K562 (cell line): ENCODE measurements around the gene SORCS2. TPM values are rescaled to one million over a fixed set of nuclear protein-coding genes. Genes with fewer than 3 reads are reported as not detected.

Experiments
- ATAC-seq: fragments of 200-7000 bp; cut with Tn5 transposase; 3 replicates; pipeline ENCODE4 v1.9.1; 2020; ENCODE audit warnings: moderate library complexity
- BruUV-seq: library from RNA; stranded (reverse); fragments of 400-500 nt; replicated peaks from 2 replicates; lab custom pipeline; 2021; lab: Mats Ljungman, UMichigan
- CTCF ChIA-PET: fragments of 300-600 bp; formaldehyde crosslinking; extraction: SDS; loops from one replicate; lab custom pipeline; 2021; ENCODE audit warnings: low intra/inter-chr PET ratio; lab: Yijun Ruan, JAX
- POLR2A ChIA-PET: fragments of 300-600, 350-650 bp; sonication (Branson Sonifier 250); formaldehyde crosslinking; extraction: SDS; loops from one replicate; lab custom pipeline; 2021; ENCODE audit warnings: antibody characterized with exemption, inconsistent platforms; lab: Yijun Ruan, JAX
- DNase-seq, 4 experiments: peaks; one replicate each; pipeline versions ENCODE4 v3.0.0 to v3.0.0-alpha.2; 2011 to 2018; ENCODE audit warnings: low spot score in 3 of 4, mixed read lengths in 3 of 4; ENCODE audit errors: extremely low read depth in 1 of 4
- FAIRE-seq: peaks from 2 replicates; lab custom pipeline; 2011; peaks lifted over from hg19 to GRCh38; lab: Jason Lieb, UNC
- H2AFZ ChIP-seq: 2 replicates; pipeline ENCODE4 v1.6.0; 2011; ENCODE audit warnings: low read depth, low read length, control low read depth, inconsistent platforms
- H3K27ac ChIP-seq: fragments of 200-600 bp; 3 replicates; pipeline ENCODE4 v1.8.0; 2011; ENCODE audit warnings: low read depth, mild to moderate bottlenecking, control low read depth, inconsistent platforms, low read length, moderate library complexity, mixed read lengths; ENCODE audit errors: extremely low read depth
- H3K27me3 ChIP-seq, 2 experiments: fragments of 300-600 bp in 1 of 2; 2 replicates in 1 of 2; 3 replicates in 1 of 2; pipeline versions ENCODE4 v1.6.0 to v1.8.0; 2011; ENCODE audit warnings: inconsistent platforms in 2 of 2, low read length in 2 of 2, mild to moderate bottlenecking in 1 of 2, mixed read lengths in 1 of 2, moderate library complexity in 1 of 2; ENCODE audit not compliant: control insufficient read depth in 2 of 2, insufficient read depth in 2 of 2
- H3K36me3 ChIP-seq: fragments of 300-600 bp; 3 replicates; pipeline ENCODE4 v1.8.0; 2011; ENCODE audit warnings: mild to moderate bottlenecking, low read length, inconsistent platforms; ENCODE audit not compliant: control insufficient read depth, insufficient read depth
- H3K4me1 ChIP-seq, 2 experiments: fragments of 200-600 bp in 1 of 2; replicated peaks in 1 of 2; 2 replicates in 1 of 2; 3 replicates in 1 of 2; pipeline versions ENCODE4 v1.5.1 to v1.8.0; 2011; ENCODE audit warnings: inconsistent platforms in 2 of 2, low read length in 2 of 2, mild to moderate bottlenecking in 1 of 2, mixed read lengths in 1 of 2, moderate library complexity in 1 of 2; ENCODE audit not compliant: control insufficient read depth in 2 of 2, insufficient read depth in 2 of 2
- H3K4me2 ChIP-seq: 2 replicates; pipeline ENCODE4 v1.6.1; 2011; ENCODE audit warnings: low read length, control low read depth, inconsistent platforms, mixed read lengths; ENCODE audit not compliant: insufficient read depth
- H3K4me3 ChIP-seq: fragments of 200-600 bp; sonication (generic), shearing (Covaris generic); 2 replicates; pipeline ENCODE4 v1.5.1; 2016; ENCODE audit warnings: control low read depth, inconsistent platforms
- H3K79me2 ChIP-seq: fragments of 200-600 bp; 3 replicates; pipeline ENCODE4 v1.8.0; 2011; ENCODE audit warnings: low read length, inconsistent platforms; ENCODE audit not compliant: control insufficient read depth, insufficient read depth
- H3K9ac ChIP-seq, 2 experiments: 2 replicates each; pipeline versions ENCODE4 v1.6.0 to v1.6.1; 2011; ENCODE audit warnings: low read depth in 2 of 2, low read length in 2 of 2, control low read depth in 1 of 2, inconsistent platforms in 1 of 2, mild to moderate bottlenecking in 1 of 2, mixed read lengths in 1 of 2; ENCODE audit not compliant: insufficient read depth in 1 of 2
- H3K9me1 ChIP-seq: one replicate; pipeline ENCODE4 v1.6.0; 2011; ENCODE audit warnings: inconsistent platforms, mild to moderate bottlenecking, low read length, moderate library complexity; ENCODE audit not compliant: control insufficient read depth, insufficient read depth
- H3K9me3 ChIP-seq: replicated peaks from 2 replicates; pipeline ENCODE4 v1.5.1; 2011; ENCODE audit warnings: low read depth, low read length, inconsistent platforms; ENCODE audit not compliant: control insufficient read depth, insufficient read depth
- H4K20me1 ChIP-seq: replicated peaks from 2 replicates; pipeline ENCODE4 v1.6.1; 2011; ENCODE audit warnings: low read length, inconsistent platforms, mixed read lengths; ENCODE audit not compliant: control insufficient read depth, insufficient read depth
- ATF7 ChIP-seq: fragments of 450-650 bp; IDR thresholded peaks from 2 replicates; pipeline ENCODE4 v1.7.1; 2014; ENCODE audit warnings: mild to moderate bottlenecking, moderate library complexity
- BDP1 ChIP-seq: IDR thresholded peaks from 3 replicates; pipeline ENCODE4 v1.6.1; 2011; ENCODE audit not compliant: insufficient read length, insufficient read depth
- BRF1 ChIP-seq: IDR thresholded peaks from 3 replicates; pipeline ENCODE4 v1.6.1; 2011; ENCODE audit warnings: borderline replicate concordance, mild to moderate bottlenecking; ENCODE audit not compliant: insufficient read length; ENCODE audit errors: extremely low read depth
- CAMTA2 ChIP-seq: fragments of 250-450 bp; sonication (Bioruptor Pico); conservative IDR thresholded peaks from 2 replicates; pipeline ENCODE4 v1.5.1; 2022
- HDAC3 ChIP-seq: fragments of 450-650 bp; IDR thresholded peaks from 2 replicates; pipeline ENCODE4 v1.6.1; 2018; ENCODE audit warnings: borderline replicate concordance, mild to moderate bottlenecking, moderate library complexity; ENCODE audit not compliant: partially characterized antibody
- KAT7 ChIP-seq: sonication (generic); formaldehyde crosslinking; IDR thresholded peaks from 2 replicates; pipeline ENCODE4 v1.8.0; 2022; ENCODE audit warnings: missing genetic modification reagents, mild to moderate bottlenecking, borderline replicate concordance
- KLF6 ChIP-seq: fragments of 250-450 bp; sonication (Bioruptor Pico); IDR thresholded peaks from 2 replicates; pipeline ENCODE4 v1.4.0; 2020; ENCODE audit warnings: mild to moderate bottlenecking, moderate library complexity, borderline replicate concordance
- L3MBTL2 ChIP-seq: fragments of 450-650 bp; IDR thresholded peaks from 2 replicates; pipeline ENCODE4 v1.6.1; 2016; ENCODE audit warnings: mild to moderate bottlenecking, moderate library complexity
- NR2F6 ChIP-seq: fragments of 450-650 bp; formaldehyde crosslinking; IDR thresholded peaks from 2 replicates; pipeline ENCODE4 v1.4.0; 2020; ENCODE audit warnings: mild to moderate bottlenecking
- SIN3A ChIP-seq, 2 experiments: fragments of 150-350 bp in 1 of 2; IDR thresholded peaks; 2 replicates each; pipeline ENCODE4 v1.6.1; 2011 to 2016; ENCODE audit warnings: borderline replicate concordance in 2 of 2, low read depth in 2 of 2, low read length in 2 of 2, mild to moderate bottlenecking in 2 of 2, moderate library complexity in 2 of 2; ENCODE audit not compliant: control insufficient read depth in 1 of 2
- SRSF7 ChIP-seq: fragments of 200-400 bp; formaldehyde crosslinking; optimal IDR thresholded peaks from 2 replicates; pipeline ENCODE3; 2017; ENCODE audit warnings: mild to moderate bottlenecking, low read depth, low read length
- STAT5B ChIP-seq: fragments of 250-450 bp; sonication (Bioruptor Pico); IDR thresholded peaks from 2 replicates; pipeline ENCODE4 v1.8.0; 2021; ENCODE audit warnings: mild to moderate bottlenecking, inconsistent platforms
- THRAP3 ChIP-seq: fragments of 450-650 bp; IDR thresholded peaks from 2 replicates; pipeline ENCODE4 v1.6.1; 2016; ENCODE audit warnings: mild to moderate bottlenecking, inconsistent platforms, borderline replicate concordance
- ZNF253 ChIP-seq: fragments of 250-450 bp; sonication (Bioruptor Pico); conservative IDR thresholded peaks from 2 replicates; pipeline ENCODE4 v1.6.1; 2021; ENCODE audit warnings: mild to moderate bottlenecking
- ZNF316 ChIP-seq: fragments of 450-650 bp; IDR thresholded peaks from 2 replicates; pipeline ENCODE4 v1.6.1; 2016
- ZNF57 ChIP-seq: fragments of 450-650 bp; formaldehyde crosslinking; IDR thresholded peaks from 2 replicates; pipeline ENCODE4 v1.4.0; 2020; ENCODE audit warnings: mild to moderate bottlenecking, moderate library complexity
- WGBS: fragments of 100-300 bp; shearing (Covaris generic); methylation state at CpG from one replicate; pipeline ENCODE4 v1.1.6; 2016; ENCODE audit warnings: low coverage, mixed read lengths; ENCODE audit not compliant: insufficient coverage; ENCODE audit errors: missing lambda C conversion rate; 5-methylcytosine and 5-hydroxymethylcytosine counted together
- in situ Hi-C: fragments of 300-500 bp; cut with MboI; formaldehyde crosslinking; loops from 4 replicates; pipeline ENCODE4 v1.15.0; 2018; ENCODE audit warnings: inconsistent platforms, mixed read lengths
- intact Hi-C: fragments of 100-400 bp; cut with micrococcal nuclease; formaldehyde crosslinking; loops from 2 replicates; pipeline ENCODE4 v1.14.2; 2022
- polyA plus RNA-seq, 8 experiments: library from polyadenylated mRNA; depleted of rRNA in 4 of 8; stranded (reverse) in 5 of 8; unstranded in 3 of 8; fragments of >200 nt; fragmentation: Nextera tagmentation in 2 of 8; fragmentation: Illumina TruSeq in 1 of 8; extraction: Ambion mirVana in 2 of 8; extraction: Trizol in 1 of 8; gene quantifications; 2 replicates each; pipeline versions ENCODE4 v1.2.1 to v1.2.3, GENCODE V29; 2011 to 2014; ENCODE audit warnings: inconsistent platforms in 1 of 8, missing spikeins in 1 of 8
- total RNA-seq, 7 experiments: library from RNA; depleted of rRNA in 6 of 7; stranded (reverse); fragments of >200 nt in 6 of 7; fragmentation: Illumina TruSeq in 2 of 7; extraction: Trizol in 2 of 7; gene quantifications; 2 replicates each; pipeline versions ENCODE4 v1.2.1 to v1.2.3, GENCODE V29; 2011 to 2021; ENCODE audit warnings: low replicate concordance in 1 of 7
- TF ChIP-seq, protein P1 (sequence below): fragments of 200-400 bp; formaldehyde crosslinking; IDR thresholded peaks from 2 replicates; pipeline ENCODE4 v1.6.1; 2017; ENCODE audit warnings: mild to moderate bottlenecking, low read depth, low read length, moderate library complexity
- TF ChIP-seq, protein P2 (sequence below): fragments of 250-450 bp; sonication (Bioruptor Pico); IDR thresholded peaks from 2 replicates; pipeline ENCODE4 v1.5.0; 2022; ENCODE audit warnings: mild to moderate bottlenecking

SORCS2 gene
- total and polyA plus RNA-seq, 9 of the 15 experiments (the other 6 are each of a cell fraction or from before 2014, with no cell fraction given): not detected

DNA sequence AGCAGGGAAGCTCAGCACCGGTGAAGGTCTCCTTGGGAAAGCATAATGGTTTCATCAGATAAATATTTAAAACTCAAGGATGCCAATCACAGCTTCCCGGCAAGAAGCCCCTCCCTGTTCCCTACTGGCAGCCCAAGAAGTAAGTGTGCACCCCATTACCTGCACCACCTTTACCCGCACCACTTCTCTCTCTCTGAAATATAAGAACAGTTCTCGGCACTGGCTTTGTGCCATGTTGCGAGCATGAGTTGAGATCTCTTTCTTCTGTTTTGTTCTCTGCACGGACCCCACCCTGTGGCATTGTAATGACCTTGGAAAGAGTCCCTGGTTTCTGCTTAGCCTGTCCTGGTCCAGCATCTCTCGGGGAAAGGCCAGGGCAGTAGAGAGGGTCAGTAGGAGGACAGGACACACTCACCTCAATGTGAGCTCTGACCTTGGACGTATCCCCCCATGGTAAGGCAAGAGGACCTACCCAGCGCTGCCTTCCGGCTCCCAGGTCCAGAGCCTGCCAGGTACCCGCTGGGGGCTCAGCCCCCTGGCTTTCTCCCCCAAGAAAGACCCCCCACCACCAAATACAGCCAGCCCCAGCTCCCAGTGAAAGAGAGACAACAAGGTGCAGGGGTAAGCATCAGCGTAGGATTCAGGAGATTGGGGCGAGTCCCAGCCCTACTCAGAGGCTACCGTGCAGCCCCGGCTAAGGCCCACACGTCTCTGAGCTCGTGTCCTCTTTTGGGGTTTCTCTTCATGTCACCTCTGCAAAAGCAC, 161.7 kb downstream of the SORCS2 start:
- Histone ChIP-seq H3K4me3 (no peak overlapping the region), H3K79me2 (no peaks in the 10 kb centered on the region), H3K27me3 (peaks cover 0 to 12% of the 10 kb centered on the region in 2 experiments; a peak in 2 of 5 replicates), H4K20me1 (no peaks in the 10 kb centered on the region; the same call in 1 of the 2 replicates), H3K9me3 (no peaks in the 10 kb centered on the region), H3K9ac (no peak overlapping the region), H2AFZ (no peak overlapping the region), H3K36me3 (no peaks in the 10 kb centered on the region), H3K9me1 (peaks cover 4% of the 10 kb centered on the region), H3K4me2 (no peak overlapping the region), H3K27ac (no peak overlapping the region), H3K4me1 (no peaks in the 10 kb centered on the region)
- no peak for FAIRE-seq
- WGBS: 1% methylated on average over 15 of the region's 17 CpGs
- TF ChIP-seq STAT5B (CRISPR knock-in tag) (no peak), BDP1 (no peak), ZNF316 (no peak), HDAC3 (no peak), CAMTA2 (CRISPR knock-in tag) (no peak), BRF1 (no peak), THRAP3 (no peak), NR2F6 (CRISPR knock-in tag) (no peak), ATF7 (no peak), SIN3A (IDR thresholded peaks at IDR 0.05; ENCODE audit: borderline replicate concordance in 2 of 2, control insufficient read depth in 1 of 2, low read depth in 2 of 2, low read length in 2 of 2) (no peak), ZNF253 (CRISPR knock-in tag) (no peak), SRSF7 (no peak), KAT7 (CRISPR knock-in tag) (no peak), L3MBTL2 (no peak), KLF6 (CRISPR knock-in tag) (no peak), ZNF57 (CRISPR knock-in tag) (no peak)
- TF ChIP-seq, protein P1, sequence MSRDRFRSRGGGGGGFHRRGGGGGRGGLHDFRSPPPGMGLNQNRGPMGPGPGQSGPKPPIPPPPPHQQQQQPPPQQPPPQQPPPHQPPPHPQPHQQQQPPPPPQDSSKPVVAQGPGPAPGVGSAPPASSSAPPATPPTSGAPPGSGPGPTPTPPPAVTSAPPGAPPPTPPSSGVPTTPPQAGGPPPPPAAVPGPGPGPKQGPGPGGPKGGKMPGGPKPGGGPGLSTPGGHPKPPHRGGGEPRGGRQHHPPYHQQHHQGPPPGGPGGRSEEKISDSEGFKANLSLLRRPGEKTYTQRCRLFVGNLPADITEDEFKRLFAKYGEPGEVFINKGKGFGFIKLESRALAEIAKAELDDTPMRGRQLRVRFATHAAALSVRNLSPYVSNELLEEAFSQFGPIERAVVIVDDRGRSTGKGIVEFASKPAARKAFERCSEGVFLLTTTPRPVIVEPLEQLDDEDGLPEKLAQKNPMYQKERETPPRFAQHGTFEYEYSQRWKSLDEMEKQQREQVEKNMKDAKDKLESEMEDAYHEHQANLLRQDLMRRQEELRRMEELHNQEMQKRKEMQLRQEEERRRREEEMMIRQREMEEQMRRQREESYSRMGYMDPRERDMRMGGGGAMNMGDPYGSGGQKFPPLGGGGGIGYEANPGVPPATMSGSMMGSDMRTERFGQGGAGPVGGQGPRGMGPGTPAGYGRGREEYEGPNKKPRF: no peak
- TF ChIP-seq, protein P2, sequence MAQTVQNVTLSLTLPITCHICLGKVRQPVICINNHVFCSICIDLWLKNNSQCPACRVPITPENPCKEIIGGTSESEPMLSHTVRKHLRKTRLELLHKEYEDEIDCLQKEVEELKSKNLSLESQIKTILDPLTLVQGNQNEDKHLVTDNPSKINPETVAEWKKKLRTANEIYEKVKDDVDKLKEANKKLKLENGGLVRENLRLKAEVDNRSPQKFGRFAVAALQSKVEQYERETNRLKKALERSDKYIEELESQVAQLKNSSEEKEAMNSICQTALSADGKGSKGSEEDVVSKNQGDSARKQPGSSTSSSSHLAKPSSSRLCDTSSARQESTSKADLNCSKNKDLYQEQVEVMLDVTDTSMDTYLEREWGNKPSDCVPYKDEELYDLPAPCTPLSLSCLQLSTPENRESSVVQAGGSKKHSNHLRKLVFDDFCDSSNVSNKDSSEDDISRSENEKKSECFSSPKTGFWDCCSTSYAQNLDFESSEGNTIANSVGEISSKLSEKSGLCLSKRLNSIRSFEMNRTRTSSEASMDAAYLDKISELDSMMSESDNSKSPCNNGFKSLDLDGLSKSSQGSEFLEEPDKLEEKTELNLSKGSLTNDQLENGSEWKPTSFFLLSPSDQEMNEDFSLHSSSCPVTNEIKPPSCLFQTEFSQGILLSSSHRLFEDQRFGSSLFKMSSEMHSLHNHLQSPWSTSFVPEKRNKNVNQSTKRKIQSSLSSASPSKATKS (CRISPR knock-in tag): no peak
- no peak for DNase-seq
- in situ Hi-C loops (no loop called here), intact Hi-C loops (no loop called here)
- no TSS peak for BruUV-seq
- POLR2A ChIA-PET: interaction anchor here (0.5 to 0.8 kb wide), 3 partner anchors 15 to 1283 kb away, joined by 3 read pairs; no protein-coding TSS in a partner anchor
- CTCF ChIA-PET: no interaction called here
- ATAC-seq: no peak
